T follicular helper cell (primary cell): ENCODE results near the gene MRPS9.

Experiments
- DNase-seq: peaks from one replicate; pipeline ENCODE4 v3.0.0-alpha.2; 2020; ENCODE audit warnings: low read depth

The MRPS9 gene

DNA sequence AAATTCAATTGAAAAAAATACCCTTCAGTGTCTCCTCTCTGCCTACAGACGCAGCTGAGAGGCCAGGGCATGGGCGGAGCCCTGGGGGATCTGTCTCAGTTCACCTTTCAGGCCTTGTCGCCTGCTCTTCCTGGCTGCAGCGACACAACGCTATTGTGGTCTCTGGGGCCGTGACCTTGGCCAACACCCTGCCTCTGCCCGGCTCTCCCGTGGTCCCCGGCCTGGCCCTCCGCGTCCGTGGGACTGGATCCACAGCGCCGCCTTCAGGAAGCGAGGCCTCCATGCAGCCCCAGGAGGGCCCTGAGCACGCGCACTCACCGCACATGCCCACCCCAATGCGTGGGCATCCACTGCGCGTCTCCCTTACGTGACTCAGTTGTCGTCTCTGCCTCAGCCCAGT is 81.1 kb downstream of the MRPS9 start:
- DNase-seq = no peak

DNA sequence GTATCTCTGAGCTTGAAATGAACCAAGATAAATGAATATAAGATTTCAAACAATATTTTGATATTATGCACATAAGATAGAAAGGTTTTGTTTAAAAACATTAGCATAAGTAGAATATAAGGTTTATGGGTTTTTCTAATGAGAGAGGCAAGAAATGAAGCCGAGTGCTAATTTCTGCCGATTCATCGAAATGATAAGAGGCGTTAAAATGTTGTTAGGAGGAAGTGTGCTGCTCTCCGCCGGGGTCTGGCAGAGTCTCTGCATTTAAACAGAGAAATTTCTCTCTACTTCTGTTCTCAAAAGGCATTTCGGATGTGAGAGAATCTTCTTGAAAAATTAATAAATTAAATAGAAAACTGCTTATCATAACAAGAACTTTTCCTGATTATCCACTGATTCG is 83.6 kb downstream of the MRPS9 start:
- DNase-seq = no peak

DNA sequence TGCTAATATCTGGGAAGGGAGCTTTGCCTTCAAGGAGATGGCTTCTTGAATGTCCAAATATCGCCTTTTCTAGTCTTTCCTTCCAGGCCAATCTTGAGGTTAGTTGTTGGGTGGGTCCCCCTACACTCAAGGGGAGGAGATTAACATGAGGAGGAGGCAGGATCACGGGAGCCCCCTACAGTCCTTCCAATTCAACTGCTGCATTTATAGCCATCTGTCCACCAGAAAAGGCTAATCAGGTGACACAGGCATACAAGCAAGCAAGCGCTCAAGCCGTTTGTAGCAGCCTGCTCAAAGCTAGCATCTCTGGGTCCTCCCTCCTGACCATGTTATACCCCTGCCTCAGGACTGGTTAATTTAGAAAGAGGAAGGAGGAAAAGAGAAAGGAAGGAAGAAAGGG is 87.6 kb downstream of the MRPS9 start:
- DNase-seq = no peak

DNA sequence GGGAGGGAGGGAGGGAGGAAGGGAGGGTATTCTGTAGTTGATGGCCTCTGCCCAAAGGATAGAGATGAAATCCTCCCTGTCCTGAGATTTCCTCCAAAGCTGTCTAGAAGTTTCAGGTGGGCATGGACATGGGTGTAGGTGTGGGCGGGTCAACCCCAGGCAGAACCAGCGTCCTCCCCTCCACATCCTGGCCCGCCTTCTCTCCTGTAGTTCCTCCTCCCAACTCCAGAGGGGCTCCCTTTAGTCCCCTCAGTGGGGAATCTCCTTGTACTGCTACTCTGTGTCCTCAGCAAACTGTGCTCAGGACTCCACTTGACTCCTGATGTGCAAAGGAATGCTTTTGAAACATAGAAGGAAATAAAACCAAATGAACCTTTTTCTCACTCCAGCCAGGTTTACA is 88.1 kb downstream of the MRPS9 start:
- DNase-seq = no peak

DNA sequence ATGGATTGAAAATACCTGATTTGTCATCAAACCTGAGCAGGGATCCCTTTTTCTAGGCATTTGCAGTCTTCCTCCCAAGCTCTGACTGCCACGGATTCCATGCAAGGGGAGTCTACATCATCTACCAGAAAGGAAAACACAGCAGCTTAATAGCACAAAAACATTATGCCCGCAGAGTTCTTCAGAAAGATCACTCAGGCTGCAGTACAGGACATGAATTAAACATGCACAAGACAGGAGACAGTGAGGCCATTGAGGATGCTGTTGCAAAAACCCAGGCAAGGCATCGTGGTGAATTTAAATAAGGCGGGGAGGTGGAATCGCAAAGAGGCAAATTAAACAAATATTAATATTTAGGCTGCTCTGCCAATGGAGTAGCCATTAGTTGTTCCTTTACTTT is 88.5 kb downstream of the MRPS9 start:
- no peak for DNase-seq

DNA sequence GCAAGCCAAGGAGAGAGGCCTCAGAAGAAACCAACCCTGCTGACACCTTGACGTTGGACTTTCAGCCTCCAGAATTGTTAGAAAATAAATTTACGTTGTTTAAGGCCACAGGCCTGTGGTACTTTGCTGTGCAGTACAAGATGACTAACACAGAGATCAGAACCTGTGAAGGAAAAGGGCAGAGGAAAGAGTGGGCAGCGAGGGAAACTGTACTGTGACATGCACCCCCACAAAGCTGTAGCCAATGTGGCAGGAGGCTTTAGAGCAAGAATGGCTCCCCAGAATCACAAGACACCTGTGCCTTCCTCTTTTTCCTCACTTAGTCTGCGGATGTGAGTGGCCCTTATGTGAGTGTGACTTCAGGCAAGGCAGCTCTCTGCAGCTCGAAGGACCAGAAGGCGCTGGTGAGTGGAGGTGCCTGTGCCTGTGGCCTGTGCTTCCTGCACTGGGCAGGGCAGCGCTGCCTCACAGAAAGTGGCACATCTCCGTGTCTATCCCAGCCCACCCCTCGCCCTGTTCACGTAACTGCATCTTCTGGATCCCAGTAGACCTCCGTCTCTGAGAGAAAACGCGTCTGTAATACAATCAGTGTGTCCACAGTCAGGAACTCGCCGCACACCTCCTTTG is 89.5 kb downstream of the MRPS9 start:
- DNase-seq = no peak

DNA sequence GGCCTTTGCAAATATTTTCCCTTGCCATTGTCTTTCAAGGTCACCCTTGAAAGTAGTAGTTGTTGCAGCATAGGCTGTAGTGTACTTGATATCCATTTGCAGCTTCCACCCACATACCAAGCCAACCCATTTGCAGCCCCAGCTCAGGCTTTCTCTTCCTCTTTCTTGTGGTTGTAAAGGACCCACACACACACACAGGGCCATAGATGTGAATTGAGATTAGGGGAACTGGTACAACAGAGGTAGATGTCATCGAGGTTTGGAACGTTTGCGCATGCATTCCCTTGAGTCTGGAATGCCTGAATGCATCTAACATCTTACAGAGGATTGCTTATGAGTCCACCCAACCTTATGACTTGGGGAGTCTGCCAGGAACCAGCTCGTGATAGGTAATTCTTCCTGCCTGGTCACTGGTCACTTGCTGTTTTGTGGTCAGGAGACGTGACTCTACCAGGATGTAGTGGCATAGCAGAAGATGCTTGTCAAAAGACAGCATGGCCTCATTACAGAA is 91.9 kb downstream of the MRPS9 start:
- DNase-seq = no peak

DNA sequence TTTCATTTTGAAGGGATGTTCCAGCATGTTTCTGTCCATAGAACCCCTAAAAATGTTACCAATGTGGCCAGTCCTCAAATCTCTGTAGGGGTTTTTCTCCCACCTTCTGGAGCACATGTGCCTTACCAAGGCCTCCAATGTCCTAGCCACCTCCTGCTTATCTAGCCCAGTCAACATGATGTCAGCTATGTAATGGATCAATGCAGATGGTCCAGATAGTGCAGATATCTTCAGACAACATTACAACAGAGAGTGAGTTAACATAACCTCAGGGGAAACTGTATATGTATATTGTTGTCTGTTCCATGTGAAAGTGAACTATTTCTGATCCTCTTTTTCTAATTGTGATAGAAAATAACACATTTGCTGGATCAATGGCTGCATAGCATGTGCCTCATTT is 92.7 kb downstream of the MRPS9 start:
- no peak for DNase-seq

DNA sequence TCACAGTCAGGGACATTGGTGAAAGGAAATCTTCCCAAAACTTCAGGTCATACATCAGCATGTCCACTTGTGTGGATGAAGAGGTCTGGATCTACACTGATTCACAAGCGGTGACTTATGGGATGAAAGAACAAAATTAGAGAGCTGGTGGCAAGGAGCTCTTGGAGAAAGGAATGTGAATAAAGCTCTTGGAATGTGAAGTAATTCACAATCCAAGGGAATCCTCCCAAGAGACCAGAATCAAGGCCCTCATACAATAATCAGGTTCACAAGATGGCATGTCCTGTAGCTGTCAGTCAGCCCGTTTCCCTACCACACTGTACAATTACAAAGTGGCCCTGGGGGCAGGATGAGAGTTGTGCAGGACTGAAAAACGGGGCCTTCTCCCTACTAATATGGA is 96.2 kb downstream of the MRPS9 start:
- no peak for DNase-seq

DNA sequence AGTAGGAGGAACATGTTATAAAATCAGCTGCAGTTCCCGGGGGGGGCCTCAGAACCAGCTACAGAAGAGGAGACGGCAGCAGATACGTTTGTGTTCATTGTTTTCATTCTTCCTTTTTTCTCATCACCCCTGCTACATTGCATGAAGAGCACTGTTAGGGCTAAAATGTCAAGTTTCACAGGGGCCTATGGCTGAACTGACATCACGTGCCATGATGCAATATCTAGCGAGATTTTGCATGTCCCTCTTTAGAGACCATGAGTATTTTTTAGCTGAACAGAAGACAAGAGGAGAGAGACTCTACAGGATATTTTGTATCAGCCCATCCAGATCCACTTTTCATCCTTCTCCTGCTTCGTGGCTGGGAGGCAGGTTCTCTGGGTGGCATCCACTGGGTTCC is 97.6 kb downstream of the MRPS9 start:
- DNase-seq = no peak

DNA sequence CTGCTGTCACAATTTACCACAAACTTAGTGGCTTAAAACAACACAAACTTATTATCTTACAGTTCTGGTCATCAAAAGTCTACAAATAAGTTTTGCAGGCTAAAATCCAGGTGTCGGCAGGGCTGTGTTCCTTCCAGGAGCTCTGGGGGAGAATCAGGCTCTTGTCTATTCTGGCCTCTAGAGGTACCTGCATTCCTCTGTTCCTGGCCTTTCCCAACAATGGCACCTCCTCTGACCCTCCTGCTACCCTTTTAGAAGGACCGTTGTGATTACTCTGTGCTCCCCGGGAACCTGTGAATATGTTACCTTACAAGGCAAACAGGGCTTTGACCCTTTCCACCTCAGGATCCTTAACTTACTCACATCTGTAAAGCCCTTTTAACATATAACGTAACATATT is 98.5 kb downstream of the MRPS9 start:
- no peak for DNase-seq

DNA sequence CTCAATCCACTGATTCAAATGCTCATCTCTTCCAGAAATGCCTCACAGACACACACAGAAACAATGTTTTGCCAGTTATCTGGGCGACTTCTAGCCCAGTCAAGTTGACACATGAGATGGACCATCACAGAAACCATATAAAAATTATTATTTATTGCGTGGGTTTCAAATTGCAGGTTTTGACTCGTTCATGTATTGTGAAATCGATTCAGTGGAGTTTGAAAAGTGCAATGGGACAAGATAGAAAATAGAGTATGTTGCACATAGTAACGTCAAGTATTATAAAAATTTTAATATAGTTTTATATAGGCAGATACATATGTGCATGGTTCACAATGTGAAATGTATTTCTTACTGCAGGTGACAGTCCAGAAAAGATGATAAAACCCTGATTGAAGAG is 100.8 kb downstream of the MRPS9 start:
- DNase-seq = no peak

DNA sequence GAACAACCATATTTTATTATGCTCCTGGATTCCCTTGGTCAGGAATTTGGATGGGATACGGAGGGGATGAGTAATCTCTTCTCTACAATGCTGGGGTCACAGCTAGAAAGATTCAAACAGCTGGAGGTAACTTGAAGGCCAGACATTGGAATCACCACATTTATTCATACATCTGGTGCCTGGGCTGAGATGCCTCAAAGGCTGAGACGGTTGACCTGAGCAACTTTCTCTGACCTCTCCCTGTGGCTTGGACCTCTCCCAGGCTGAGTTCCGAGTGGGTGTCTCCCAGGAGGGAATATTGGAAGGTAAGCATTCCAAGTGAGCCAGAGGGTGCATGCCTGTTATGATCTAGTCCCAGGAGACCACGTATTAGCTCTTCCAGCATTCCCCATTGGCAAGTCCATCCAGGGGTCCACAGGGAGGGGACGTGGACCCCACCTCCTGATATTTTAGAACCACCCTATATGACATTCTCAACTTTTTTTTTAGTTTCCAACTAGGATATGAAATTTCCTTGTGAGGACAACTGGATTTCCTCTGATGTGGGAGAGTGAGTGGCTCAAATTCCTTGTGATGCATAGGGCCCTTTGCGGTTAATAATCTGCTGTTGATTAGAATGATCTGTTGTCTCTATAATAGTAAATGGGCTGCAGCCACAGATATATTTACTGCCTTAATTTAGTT is 101.8 kb downstream of the MRPS9 start:
- no peak for DNase-seq

DNA sequence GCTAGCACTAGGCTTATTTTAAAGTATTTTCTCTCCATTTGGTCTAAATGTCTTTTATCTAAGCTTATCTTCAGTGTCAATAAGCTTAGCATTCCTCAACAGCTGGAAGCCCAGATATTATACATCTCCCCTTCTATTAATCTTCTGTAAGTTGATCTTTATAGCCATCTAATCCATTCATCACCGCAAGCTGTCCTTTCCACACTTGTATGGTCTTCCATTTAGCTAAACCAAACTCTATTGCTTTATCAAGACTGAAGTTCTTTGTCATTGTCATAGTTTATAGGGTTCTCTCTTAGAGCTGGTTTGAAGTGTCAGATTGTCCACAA is 102.3 kb downstream of the MRPS9 start:
- no peak for DNase-seq

DNA sequence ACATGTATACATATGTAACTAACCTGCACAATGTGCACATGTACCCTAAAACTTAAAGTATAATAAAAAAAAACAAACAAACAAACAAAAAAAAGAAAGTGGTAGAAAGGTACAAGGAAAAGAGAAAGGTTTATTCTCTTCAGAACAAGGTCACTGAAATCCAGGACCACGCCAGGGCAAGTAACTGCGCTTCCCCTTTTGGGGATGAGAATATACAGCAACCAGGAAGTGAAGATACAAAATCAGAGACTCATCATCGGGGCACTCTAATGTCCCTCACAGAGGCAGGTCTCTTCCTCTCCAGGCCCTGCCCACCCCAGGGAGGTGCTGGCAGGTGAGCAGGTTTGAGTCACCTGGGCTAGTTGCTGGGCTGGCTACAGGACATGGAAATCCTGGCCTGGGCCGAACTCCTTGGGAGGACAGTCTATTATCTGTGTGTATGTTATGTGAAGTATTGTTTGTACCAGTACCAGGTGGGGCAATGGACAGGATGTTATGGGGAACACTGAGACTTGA is 103.3 kb downstream of the MRPS9 start:
- no peak for DNase-seq

DNA sequence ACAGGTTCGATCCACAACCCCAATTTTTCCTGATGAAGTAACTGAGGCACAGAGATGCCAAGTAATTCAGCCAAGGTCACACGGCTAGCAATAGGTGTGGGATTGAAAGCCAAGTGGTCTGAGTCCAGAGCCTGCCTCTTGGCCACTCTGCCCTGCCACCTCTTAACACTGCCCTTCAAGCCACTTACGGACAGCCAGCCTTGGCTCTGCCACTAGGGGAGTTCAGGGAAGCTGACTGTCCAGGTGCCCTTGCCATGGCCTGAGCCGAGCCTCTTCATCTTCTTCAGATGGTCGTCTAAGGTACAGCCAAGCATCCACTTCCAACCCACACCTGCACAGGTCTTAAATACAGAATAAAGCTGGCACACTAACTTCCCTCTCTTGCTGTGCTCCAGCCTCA is 104.4 kb downstream of the MRPS9 start:
- DNase-seq = no peak

DNA sequence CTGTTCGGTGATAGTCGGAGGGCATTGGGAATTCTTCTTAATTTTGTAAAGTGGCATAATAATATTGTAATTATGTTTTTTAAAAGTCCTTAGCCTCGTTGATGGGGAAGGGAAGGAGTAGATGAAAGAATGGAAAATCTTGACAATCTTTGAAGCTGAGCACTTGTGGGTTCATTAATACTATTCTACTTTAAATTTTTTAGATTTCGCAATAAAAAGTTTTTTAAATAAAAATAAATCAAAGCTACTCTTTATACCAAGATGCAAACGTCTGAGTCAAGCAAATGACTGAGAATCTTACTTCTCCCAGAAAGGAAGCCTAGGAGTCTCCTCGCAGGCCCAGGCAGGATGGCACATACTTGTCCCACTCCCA is 105.2 kb downstream of the MRPS9 start:
- DNase-seq = no peak

DNA sequence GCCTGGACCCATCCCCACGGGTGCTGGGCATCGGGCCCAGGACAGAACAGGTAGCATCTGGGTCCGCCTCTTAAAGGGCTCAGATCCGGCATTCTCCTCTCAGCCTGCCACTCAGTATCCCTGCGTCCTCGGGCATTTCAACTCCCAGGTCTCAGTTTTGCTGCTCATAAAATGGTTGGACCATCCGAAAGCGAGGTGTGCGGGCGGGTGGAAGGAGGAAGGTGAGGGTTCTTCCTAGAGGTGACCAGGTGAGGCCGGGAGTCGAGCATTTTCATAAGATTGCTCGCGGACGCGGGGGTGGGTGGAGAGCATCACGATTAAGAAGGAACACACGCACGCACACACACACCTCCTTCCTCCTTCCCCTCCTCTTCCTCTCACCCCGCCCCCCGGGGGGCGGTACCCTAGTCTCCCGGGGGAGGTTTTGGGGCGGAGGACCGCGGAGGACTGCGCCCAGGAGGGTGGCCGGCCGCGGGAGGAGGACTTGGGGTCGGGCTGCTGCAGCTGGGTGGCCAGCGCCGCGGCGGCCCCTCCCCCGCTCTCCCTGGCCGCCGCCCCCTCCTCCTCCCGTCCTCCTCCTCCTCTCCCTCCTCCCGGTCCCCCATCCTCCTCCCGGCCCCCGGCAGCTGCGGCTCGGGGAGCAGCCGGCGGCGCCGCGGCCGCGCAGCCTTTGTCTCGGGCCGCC is 105.7 kb downstream of the MRPS9 start:
- no peak for DNase-seq

DNA sequence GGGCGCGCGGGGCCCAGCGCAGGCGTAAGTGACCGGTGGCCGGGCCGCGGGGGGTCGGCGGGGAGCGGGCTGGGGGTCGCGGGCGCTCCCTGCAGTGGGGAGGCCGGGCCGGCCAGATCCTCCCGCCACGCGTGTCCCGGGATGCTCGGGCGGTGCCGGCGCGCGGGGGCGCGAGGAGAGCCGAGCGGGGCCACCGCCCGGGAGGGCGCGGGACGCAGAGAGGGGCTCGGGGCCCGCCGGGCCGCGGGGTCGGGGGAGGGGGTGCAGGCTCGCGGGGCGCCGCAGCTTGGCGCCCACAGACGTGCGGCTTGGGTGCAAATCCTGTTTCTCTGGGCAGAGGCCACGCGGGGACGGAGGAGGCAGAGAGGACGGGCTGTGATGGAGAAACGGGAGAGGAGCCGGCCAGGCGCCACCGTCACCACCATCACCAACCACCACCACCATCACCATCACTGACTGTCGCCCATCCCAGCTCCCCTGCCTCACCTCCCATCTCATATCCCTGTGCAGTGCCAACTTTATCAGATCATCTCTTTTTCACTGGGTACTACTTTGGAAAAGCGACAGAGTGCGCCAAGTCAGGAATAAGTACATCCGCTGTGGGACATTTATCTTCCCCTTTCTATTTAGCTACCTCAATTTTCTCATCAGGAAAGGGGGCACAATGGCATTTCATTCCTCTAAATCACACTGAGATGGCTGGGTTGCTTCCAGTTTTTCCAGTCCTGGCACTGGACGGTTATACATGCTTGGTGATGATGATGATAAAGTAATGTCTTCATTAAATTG is 106.5 kb downstream of the MRPS9 start:
- DNase-seq = no peak

DNA sequence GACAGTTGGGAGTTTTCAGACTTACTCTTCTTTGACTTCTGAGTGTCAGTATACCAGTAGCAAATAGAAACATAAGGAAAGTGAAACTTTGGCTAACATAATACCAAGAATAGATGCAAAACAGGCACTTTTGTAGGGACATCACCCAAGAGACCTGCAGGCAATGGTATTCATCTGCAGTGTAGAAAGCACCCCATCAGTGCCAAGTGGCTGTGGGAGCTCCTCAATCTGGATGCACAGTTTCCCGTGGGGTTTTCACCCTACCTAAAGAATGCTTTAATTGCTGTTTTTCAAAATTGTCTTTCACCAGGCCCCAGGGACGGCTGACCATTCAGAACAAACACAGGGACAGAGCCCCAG is 107.1 kb downstream of the MRPS9 start:
- no peak for DNase-seq

DNA sequence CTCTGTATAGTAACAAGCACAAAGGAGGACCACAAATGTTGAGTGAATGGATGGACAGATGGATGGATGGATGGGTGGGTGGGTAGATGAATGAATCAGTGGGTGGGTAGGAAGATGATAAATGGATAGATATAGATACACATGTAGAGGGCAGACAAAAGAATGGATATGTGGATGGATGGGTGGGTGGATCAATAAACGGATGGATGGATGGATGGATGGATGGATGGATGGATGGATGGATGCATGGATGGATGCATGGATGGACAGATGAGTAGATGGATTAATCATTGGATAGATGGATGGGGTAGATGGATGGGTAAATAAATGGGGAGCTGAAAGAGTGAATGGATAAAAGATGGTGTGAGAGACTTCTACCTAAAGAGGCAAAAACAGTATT is 111.4 kb downstream of the MRPS9 start:
- DNase-seq = no peak
